DND-41 (cell line): Measurements from ENCODE around the gene COPS6.

Experiments used
- EZH2 ChIP-seq: IDR thresholded peaks from 3 replicates; pipeline ENCODE4 v1.6.1; 2012; ENCODE audit warnings: borderline replicate concordance, low read depth, mild to moderate bottlenecking, moderate library complexity, low read length, inconsistent platforms; ENCODE audit not compliant: severe bottlenecking
- TF ChIP-seq, protein P1 (sequence below): IDR thresholded peaks from 2 replicates; pipeline ENCODE4 v1.5.1; 2012; ENCODE audit warnings: borderline replicate concordance, low read length, moderate library complexity, mild to moderate bottlenecking; ENCODE audit not compliant: poor library complexity, severe bottlenecking; ENCODE audit errors: extremely low read depth

GRCh38 chr7:100111156-100111555 is 22.4 kb downstream of the COPS6 start:
- TF ChIP-seq, protein P1, sequence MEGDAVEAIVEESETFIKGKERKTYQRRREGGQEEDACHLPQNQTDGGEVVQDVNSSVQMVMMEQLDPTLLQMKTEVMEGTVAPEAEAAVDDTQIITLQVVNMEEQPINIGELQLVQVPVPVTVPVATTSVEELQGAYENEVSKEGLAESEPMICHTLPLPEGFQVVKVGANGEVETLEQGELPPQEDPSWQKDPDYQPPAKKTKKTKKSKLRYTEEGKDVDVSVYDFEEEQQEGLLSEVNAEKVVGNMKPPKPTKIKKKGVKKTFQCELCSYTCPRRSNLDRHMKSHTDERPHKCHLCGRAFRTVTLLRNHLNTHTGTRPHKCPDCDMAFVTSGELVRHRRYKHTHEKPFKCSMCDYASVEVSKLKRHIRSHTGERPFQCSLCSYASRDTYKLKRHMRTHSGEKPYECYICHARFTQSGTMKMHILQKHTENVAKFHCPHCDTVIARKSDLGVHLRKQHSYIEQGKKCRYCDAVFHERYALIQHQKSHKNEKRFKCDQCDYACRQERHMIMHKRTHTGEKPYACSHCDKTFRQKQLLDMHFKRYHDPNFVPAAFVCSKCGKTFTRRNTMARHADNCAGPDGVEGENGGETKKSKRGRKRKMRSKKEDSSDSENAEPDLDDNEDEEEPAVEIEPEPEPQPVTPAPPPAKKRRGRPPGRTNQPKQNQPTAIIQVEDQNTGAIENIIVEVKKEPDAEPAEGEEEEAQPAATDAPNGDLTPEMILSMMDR, result no peak
- no peak for TF ChIP-seq EZH2
